ENCODE results near the gene LY6G6C. TPM values are rescaled to one million over a fixed set of nuclear protein-coding genes. Genes with fewer than 3 reads are reported as not detected.
"Not testable (repeated sequence)": the region's sequence is repeated elsewhere in the genome, so short reads cannot be mapped to it uniquely, and the experiment has no call there.

Gene LY6G6C
- polyA plus RNA-seq, 6 donors from 2014 or later: not detected

DNA sequence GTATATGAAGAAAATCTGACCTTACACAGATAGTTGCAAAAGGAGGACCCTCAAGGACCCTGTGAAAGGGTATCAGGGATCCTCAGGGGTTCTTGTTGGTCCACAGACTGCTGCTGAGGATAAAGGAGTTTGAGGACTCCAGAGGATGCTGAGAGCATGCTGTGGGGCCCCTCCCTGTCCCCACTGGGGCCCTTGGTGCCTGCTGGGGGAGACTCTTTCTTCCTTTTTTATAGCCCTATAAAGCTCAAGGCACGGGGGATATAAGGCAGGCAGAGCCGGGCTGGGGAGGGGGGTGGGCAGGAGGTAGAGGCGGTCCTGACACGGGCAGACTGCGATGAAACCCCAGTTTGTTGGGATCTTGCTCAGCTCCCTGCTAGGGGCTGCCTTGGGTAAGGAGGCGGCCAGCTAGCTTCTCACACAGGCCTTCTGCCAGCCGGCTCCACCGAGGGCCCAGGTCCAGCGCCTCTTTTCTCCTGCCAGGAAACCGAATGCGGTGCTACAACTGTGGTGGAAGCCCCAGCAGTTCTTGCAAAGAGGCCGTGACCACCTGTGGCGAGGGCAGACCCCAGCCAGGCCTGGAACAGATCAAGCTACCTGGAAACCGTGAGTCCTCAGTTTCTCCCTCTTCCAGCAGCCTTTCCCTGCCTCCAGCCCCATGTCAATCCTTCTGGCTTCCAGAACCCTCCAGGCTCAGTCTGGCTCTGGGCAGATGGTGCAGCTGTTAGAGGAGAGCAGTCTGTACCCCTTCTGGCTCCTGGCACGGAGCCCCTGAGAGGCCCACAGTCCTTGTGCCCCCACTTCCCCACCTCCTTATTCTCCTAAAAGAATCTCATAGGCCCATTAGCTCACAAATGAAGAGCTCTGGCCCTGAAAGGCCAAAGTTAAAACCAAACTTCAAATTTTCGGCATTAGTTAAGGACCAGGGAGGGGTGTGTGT, 6.3 kb downstream of the LY6G6C start, which contains the start of gene LY6G6D:
LY6G6D (plus strand) TSS at position 327 of the 937 bp plus-strand sequence; CDS start at position 335, 8 bp downstream.
- H3K27me3 Mint-ChIP-seq: peaks cover 0 to 8% (median 0%) of the 10 kb centered on the region in 3 donors
- peaks cover 17 to 22% (median 19%) of the 10 kb centered on the region in 3 donors for H3K4me1 Mint-ChIP-seq
- no peaks in the 10 kb centered on the region for H3K9me3 Mint-ChIP-seq
- H3K27ac Mint-ChIP-seq: peak within 1 kb of the TSS in 2 of 6 donors; percentile 47
- H3K36me3 Mint-ChIP-seq: no peaks in the 10 kb centered on the region
- ATAC-seq (ENCODE audit: low read depth in 2 of 2) (no peak), DNase-seq (no peak)
- H3K4me3 Mint-ChIP-seq: no peak within 1 kb of the TSS

GRCh38 chr6:31713991-31714684, 7.4 kb downstream of the LY6G6C start:
- no peak overlapping the region for H3K4me3 Mint-ChIP-seq
- DNase-seq: no peak
- peaks cover 0 to 8% (median 0%) of the 10 kb centered on the region in 3 donors for H3K27me3 Mint-ChIP-seq
- ATAC-seq (ENCODE audit: low read depth in 2 of 2): no peak
- no peaks in the 10 kb centered on the region for H3K36me3 Mint-ChIP-seq
- H3K9me3 Mint-ChIP-seq: no peaks in the 10 kb centered on the region
- peak overlapping the region in 1 of 6 donors; percentile 47 for H3K27ac Mint-ChIP-seq
- H3K4me1 Mint-ChIP-seq: peaks cover 17 to 22% (median 20%) of the 10 kb centered on the region in 3 donors

GRCh38 chr6:31713465-31713864, 8.1 kb downstream of the LY6G6C start:
- H3K4me1 Mint-ChIP-seq: peaks cover 17 to 22% (median 20%) of the 10 kb centered on the region in 3 donors
- H3K27me3 Mint-ChIP-seq: peaks cover 0 to 8% (median 0%) of the 10 kb centered on the region in 3 donors
- no peak overlapping the region for H3K4me3 Mint-ChIP-seq
- no peaks in the 10 kb centered on the region for H3K9me3 Mint-ChIP-seq
- DNase-seq (no peak), ATAC-seq (ENCODE audit: low read depth in 2 of 2) (no peak)
- peak overlapping the region in 3 of 6 donors; percentile 47 to 86 (median 63) for H3K27ac Mint-ChIP-seq
- H3K36me3 Mint-ChIP-seq: no peaks in the 10 kb centered on the region

GRCh38 chr6:31712296-31712695, 9.2 kb downstream of the LY6G6C start:
- DNase-seq (no peak), ATAC-seq (ENCODE audit: low read depth in 2 of 2) (peak; percentile 87 to 88)
- Mint-ChIP-seq H3K9me3 (no peaks in the 10 kb centered on the region), H3K27me3 (peaks cover 0 to 8% (median 0%) of the 10 kb centered on the region in 3 donors), H3K36me3 (no peaks in the 10 kb centered on the region), H3K27ac (peak overlapping the region in 2 of 6 donors; percentile 5 to 35), H3K4me3 (peak overlapping the region in 1 of 8 donors; percentile 17), H3K4me1 (peaks cover 17 to 22% (median 20%) of the 10 kb centered on the region in 3 donors)

- ATAC-seq (ENCODE audit: low read depth in 2 of 2): no peak
- peak overlapping the region in 2 of 6 donors; percentile 56 to 87 for H3K27ac Mint-ChIP-seq
- DNase-seq: no peak
- H3K4me3 Mint-ChIP-seq: peak overlapping the region in 1 of 8 donors; percentile 35
- peaks cover 17 to 22% (median 20%) of the 10 kb centered on the region in 3 donors for H3K4me1 Mint-ChIP-seq
- H3K9me3 Mint-ChIP-seq: no peaks in the 10 kb centered on the region
- peaks cover 0 to 8% (median 0%) of the 10 kb centered on the region in 3 donors for H3K27me3 Mint-ChIP-seq
- no peaks in the 10 kb centered on the region for H3K36me3 Mint-ChIP-seq
Measured at GRCh38 chr6:31711233-31711632, 10.3 kb downstream of the LY6G6C start.

- no peak for DNase-seq
- Mint-ChIP-seq H3K9me3 (no peaks in the 10 kb centered on the region), H3K27me3 (peaks cover 0 to 8% (median 0%) of the 10 kb centered on the region in 3 donors), H3K36me3 (no peaks in the 10 kb centered on the region), H3K4me3 (peak overlapping the region in 3 of 8 donors; percentile 10 to 31 (median 29)), H3K27ac (peak overlapping the region in 3 of 6 donors; percentile 8 to 89 (median 47)), H3K4me1 (peaks cover 17 to 22% (median 20%) of the 10 kb centered on the region in 3 donors)
- ATAC-seq (ENCODE audit: low read depth in 2 of 2): no peak
Measured at GRCh38 chr6:31710523-31711219, 10.9 kb downstream of the LY6G6C start.

GRCh38 chr6:31709157-31709556, 12.4 kb downstream of the LY6G6C start:
- not testable (repeated sequence) for H3K27ac Mint-ChIP-seq; ATAC-seq (ENCODE audit: low read depth in 2 of 2); H3K9me3 Mint-ChIP-seq; H3K27me3 Mint-ChIP-seq; DNase-seq; H3K36me3 Mint-ChIP-seq; H3K4me3 Mint-ChIP-seq
- peaks cover 17 to 22% (median 20%) of the 10 kb centered on the region in 3 donors for H3K4me1 Mint-ChIP-seq

GRCh38 chr6:31708224-31708623, 13.3 kb downstream of the LY6G6C start:
- peaks cover 0 to 6% (median 0%) of the 10 kb centered on the region in 3 donors for H3K27me3 Mint-ChIP-seq
- DNase-seq: no peak

GRCh38 chr6:31707701-31708100, 13.8 kb downstream of the LY6G6C start:
- DNase-seq: no peak
- peaks cover 0 to under 1% (median 0%) of the 10 kb centered on the region in 3 donors for H3K27me3 Mint-ChIP-seq
- no peaks in the 10 kb centered on the region for H3K9me3 Mint-ChIP-seq
- no peak for ATAC-seq (ENCODE audit: low read depth in 2 of 2)
- H3K36me3 Mint-ChIP-seq: peaks cover 0 to under 1% of the 10 kb centered on the region in 2 donors
- peaks cover 22 to 30% (median 28%) of the 10 kb centered on the region in 3 donors for H3K4me1 Mint-ChIP-seq
- no peak overlapping the region for H3K27ac Mint-ChIP-seq
- H3K4me3 Mint-ChIP-seq: no peak overlapping the region

More at GRCh38 chr6:31708224-31708623, 13.3 kb downstream of the LY6G6C start:
- H3K4me1 Mint-ChIP-seq: peaks cover 21 to 28% (median 26%) of the 10 kb centered on the region in 3 donors
- no peaks in the 10 kb centered on the region for H3K9me3 Mint-ChIP-seq
- H3K4me3 Mint-ChIP-seq: no peak overlapping the region
- no peak for ATAC-seq (ENCODE audit: low read depth in 2 of 2)
- H3K27ac Mint-ChIP-seq: no peak overlapping the region
- H3K36me3 Mint-ChIP-seq: no peaks in the 10 kb centered on the region

DNA sequence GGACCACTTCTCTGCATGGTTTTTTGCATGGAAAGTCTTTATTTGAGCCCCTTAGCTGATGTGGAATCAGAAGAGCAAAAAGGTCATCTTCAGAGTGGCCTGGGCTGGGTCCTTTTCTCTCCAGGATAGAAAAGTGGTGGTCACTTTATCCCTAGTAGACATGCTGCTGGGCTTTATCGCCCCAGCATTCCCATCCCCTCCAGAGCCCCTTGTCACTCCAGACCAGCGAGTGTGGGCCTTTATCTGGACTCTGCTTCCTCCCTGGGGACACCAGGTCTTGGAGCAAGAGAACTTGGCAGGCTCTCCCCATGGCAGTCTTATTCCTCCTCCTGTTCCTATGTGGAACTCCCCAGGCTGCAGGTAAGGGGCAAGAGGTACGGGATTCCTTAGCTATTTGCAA, 14.9 kb downstream of the LY6G6C start, which contains the start of gene LY6G6F:
LY6G6F (plus strand) TSS at position 268 of the 400 bp plus-strand sequence; CDS start at position 309, 41 bp downstream.
- ATAC-seq (ENCODE audit: low read depth in 2 of 2) (no peak), DNase-seq (no peak)
- Mint-ChIP-seq H3K27me3 (no peaks in the 10 kb centered on the region), H3K27ac (no peak within 1 kb of the TSS), H3K36me3 (peaks cover 0 to 5% of the 10 kb centered on the region in 2 donors), H3K9me3 (no peaks in the 10 kb centered on the region), H3K4me1 (peaks cover 26 to 35% (median 29%) of the 10 kb centered on the region in 3 donors), H3K4me3 (peak within 1 kb of the TSS in 2 of 8 donors; percentile 9 to 36)

GRCh38 chr6:31705931-31706330, 15.6 kb downstream of the LY6G6C start:
- ATAC-seq (ENCODE audit: low read depth in 2 of 2) (no peak), DNase-seq (no peak)
- Mint-ChIP-seq H3K4me3 (no peak overlapping the region), H3K27me3 (no peaks in the 10 kb centered on the region), H3K36me3 (peaks cover 0 to 5% of the 10 kb centered on the region in 2 donors), H3K4me1 (peaks cover 25 to 36% (median 29%) of the 10 kb centered on the region in 3 donors), H3K27ac (no peak overlapping the region), H3K9me3 (no peaks in the 10 kb centered on the region)

GRCh38 chr6:31702819-31703716, 18.5 kb downstream of the LY6G6C start, which contains the start of gene ABHD16A:
TSS of gene ABHD16A (minus strand) at chr6:31703324. CDS start at chr6:31703281, 43 bp downstream.
- ATAC-seq (ENCODE audit: low read depth in 2 of 2) (peak; percentile 94 to 95), DNase-seq (peak; percentile 98)
- H3K4me1 Mint-ChIP-seq: peaks cover 22 to 41% (median 26%) of the 10 kb centered on the region in 3 donors
- no peaks in the 10 kb centered on the region for H3K27me3 Mint-ChIP-seq
- H3K4me3 Mint-ChIP-seq: peak within 1 kb of the TSS; percentile 96 to 100 (median 98)
- no peaks in the 10 kb centered on the region for H3K9me3 Mint-ChIP-seq
- peak within 1 kb of the TSS; percentile 91 to 99 (median 98) for H3K27ac Mint-ChIP-seq
- peaks cover 1 to 5% of the 10 kb centered on the region in 2 donors for H3K36me3 Mint-ChIP-seq
